HG02610 (cell line): ENCODE measurements around the gene LMAN2.
"Not testable (repeated sequence)": the region's sequence is repeated elsewhere in the genome, so short reads cannot be mapped to it uniquely, and the experiment has no call there.

Experiments used
- ATAC-seq: cut with Tn5 transposase; IDR thresholded peaks from one replicate; pipeline ENCODE4 v1.9.1; 2021; ENCODE audit warnings: mild to moderate bottlenecking, moderate library complexity; ENCODE audit not compliant: unreplicated experiment

The LMAN2 gene

GRCh38 chr5:177307544-177308363 lies 43.7 kb downstream of the LMAN2 start:
- ATAC-seq = no peak

DNA sequence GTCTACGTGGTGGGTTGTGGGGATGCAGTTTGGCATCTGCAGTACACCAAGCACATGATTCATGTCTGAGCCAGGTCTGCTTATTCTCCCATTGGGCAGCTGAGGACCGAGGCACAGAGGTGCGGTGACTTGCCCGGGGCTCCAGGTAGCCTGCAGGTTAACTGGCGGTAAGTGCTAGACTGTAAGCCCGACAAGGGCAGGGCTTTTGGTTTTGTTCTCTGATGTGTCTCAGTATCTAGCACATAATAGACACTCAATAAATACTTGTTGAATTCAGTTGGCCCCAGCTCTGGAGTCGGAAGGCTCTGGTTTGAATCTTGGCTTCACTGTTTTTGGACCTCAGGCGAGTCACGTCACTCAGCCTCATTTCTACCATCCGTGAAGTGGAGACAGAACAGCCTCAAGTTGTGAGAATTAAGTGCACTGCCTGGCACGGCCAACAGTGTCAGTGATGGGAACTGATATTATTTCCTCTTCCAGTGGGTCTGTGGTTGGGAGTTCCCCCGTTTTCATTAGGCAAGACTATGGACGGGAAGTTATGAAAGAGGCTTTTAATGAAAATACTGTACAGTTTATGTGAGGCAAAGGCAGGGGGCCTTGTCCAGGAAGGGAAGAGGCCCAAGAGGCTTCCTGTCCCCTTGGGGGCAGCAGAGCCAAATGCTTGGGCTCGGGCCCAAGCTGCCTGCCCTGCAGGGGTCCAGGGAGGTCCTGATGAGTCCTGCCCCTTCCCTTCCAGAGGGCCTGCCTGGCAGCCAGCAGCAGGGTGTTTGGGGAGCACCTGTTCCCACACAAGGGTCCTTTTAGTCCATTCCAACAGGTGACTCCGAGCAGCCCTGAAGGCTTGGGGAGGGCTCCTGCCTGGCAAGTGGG lies 44.6 kb downstream of the LMAN2 start:
- no peak for ATAC-seq

GRCh38 chr5:177306103-177306640 lies 45.3 kb downstream of the LMAN2 start:
- ATAC-seq = not testable (repeated sequence)

GRCh38 chr5:177304392-177305119 lies 46.9 kb downstream of the LMAN2 start:
- no peak for ATAC-seq

GRCh38 chr5:177303925-177304391 lies 47.5 kb downstream of the LMAN2 start:
- ATAC-seq = no peak

DNA sequence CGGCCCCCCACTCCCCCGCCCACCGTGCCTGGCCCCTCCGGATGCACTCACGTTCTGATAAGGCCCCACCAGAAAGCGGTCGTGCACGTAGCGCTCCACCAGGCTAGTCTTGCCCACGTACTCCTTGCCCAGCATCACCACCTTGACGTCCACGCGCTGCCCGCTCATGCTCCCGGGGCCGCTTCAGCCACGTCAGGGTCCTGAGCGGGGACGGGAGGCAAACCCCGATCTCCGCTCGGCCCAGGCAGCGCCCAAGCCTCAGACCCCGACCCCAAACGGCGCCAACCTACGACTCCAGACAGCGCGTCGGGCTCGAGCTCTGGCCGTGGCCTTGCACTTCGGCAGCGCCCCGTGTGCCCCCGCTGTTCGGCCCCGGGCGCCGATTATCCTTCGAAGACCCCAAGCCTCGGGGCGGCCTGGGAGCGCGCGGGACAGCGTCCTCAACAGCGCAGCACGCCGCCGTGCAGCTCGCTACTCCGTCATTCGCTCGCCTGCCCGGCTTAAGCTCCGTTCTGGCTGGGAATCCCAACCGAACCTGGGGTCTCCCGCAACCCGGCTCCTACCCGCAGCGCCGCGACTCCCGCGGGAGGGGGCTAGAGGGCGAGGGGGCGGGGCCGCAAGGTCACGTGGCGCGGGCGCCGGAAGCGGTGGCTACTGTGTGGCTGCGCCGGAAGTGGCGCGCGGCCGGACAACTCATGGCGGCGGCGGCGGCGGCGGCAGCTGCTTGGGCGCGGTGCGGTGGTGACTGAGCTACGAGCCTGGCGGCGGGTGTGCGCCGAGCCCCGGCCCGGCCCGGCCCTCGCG lies 48.1 kb downstream of the LMAN2 start, which contains the start of the genes PRELID1 and RAB24:
TSS of gene PRELID1 (plus strand) at position 679 of the 804 bp plus-strand sequence. CDS start 187 bp downstream, outside the sequence.
TSS of gene RAB24 (minus strand) at position 599 of the 804 bp plus-strand sequence. CDS start at position 168, 431 bp downstream.
- peak; percentile 50 for ATAC-seq

DNA sequence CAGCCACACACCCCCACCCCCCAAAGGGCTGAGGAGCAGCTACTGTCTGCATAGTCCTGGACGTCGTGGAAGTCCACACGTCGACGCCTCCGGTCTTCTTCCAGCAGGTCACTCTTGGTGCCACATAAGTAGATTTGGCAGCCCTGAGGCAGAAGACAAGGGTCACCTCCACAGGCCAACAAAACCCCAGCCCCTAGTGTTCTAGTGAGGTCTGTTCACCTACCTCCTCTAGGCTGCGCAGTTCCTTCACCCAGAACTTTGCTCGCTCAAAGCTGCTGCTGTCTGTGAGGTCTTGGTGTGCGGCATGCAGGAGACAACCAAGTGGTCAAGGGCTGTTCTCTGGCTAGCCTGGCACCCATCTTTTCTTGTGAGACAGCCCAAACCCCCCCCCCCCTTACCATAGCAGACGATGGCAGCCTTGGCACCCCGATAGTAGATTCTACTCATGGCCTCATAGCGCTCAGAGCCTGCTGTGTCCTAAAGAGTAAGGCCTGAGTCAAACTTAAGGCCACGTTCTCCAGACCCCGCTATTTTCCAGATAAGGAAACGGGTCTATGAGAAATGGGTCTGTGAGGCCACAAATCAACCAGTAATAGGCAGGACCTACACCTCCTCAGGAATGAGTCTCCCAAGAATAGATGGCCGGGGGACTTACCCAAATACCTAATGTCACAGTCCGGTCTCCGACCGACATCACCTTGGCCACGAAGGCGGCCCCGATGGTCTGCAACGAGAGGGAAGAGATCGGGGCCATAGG lies 48.9 kb downstream of the LMAN2 start:
- ATAC-seq = no peak

DNA sequence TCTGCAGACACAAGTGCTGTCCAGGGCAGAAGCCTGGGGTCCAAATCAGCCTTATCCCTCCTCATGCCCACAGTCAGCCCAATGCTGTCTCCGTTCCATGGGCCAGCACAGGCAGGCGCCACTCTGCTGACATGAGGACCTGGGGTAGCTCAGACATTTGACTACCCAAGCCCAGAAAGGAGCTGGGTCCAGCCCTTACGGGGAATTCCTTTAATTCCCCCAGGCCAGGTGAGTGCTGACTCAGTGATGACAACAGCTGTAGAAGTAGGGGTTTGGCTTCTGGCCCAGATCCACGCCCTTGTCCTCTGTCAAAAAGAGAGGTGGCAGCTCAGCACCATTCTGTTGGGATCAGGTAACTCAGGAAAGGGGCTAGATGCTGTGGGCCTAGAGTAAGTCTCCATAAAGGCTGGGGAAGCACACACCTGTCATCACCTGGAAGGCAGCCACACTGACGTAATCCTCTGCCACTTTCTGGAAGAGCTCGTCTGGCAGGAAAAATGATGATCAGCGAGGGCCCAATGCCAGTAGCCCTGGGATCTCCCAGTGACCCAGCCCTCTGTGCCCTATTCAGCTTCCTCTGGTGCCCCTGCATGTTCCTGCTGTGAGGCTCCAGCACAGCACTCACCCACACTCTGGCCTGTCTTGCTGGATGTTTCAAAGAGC lies 49.8 kb downstream of the LMAN2 start:
- no peak for ATAC-seq

GRCh38 chr5:177300951-177301350 lies 50.5 kb downstream of the LMAN2 start:
- no peak for ATAC-seq

GRCh38 chr5:177300236-177300880 lies 51.1 kb downstream of the LMAN2 start:
- ATAC-seq = peak; percentile 54

GRCh38 chr5:177299697-177300096 lies 51.8 kb downstream of the LMAN2 start:
- no peak for ATAC-seq

GRCh38 chr5:177297922-177298321 lies 53.5 kb downstream of the LMAN2 start:
- ATAC-seq = no peak

DNA sequence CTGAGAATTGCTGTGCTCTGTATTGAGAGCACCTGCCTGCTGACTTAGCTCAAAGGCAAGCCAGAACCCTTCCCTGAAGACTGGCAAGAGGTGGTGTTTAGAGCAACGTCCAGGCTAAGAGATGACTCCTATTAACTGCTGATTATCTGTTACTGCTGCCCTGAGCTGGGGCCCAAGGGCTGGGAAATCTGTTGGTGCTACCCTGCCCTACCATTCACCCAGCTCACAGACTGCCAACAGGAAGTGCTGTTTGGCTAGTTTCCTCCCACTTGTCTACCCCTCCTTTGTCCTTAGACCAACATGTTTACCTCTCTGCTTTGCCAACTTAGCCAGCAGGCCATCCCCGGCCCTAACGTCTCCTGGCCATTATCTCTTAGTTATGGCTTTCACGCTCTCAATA lies 54.9 kb downstream of the LMAN2 start:
- ATAC-seq = no peak

- no peak for ATAC-seq
These were observed 55.5 kb downstream of the LMAN2 start for GRCh38 chr5:177295924-177296323.

DNA sequence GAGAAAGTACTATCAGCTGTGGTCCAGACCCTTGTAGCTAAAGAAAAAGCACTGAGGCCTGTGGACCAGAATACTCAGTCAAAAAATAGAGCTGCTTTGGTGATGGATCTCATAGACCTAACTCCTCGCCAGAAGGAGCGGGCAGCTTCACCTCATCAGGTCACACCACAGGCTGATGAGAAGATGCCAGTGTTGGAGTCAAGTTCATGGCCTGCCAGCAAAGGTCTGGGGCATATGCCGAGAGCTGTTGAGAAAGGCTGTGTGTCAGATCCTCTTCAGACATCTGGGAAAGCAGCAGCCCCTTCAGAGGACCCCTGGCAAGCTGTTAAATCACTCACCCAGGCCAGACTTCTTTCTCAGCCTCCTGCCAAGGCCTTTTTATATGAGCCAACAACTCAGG lies 56.8 kb downstream of the LMAN2 start:
- ATAC-seq = no peak

GRCh38 chr5:177293819-177294581 lies 57.5 kb downstream of the LMAN2 start:
- ATAC-seq = no peak

DNA sequence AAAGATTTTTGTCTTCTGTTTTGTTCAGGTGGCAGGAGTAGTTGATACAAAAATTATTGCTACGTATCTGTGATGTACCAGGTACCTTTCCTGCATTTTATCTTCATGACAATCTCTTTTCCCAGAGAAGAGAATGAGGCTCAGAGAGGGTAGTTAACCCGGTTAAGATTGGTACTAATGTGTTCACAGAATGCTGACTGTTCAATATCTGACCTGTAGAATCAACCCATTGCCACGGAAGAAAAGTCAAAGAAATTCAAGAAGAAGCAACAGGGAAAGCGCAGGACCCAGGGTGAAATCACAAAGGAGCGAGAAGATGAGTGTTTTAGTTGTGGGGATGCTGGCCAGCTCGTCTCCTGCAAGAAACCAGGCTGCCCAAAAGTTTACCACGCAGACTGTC lies 59.7 kb downstream of the LMAN2 start:
- ATAC-seq = no peak
